ENCODE measurements around the gene CNPY4.

Gene CNPY4

GRCh38 chr7:100157069-100157333, 37.6 kb downstream of the CNPY4 start:
- no peaks in the 10 kb centered on the region for H3K27me3 ChIP-seq (replicated peaks)
- in situ Hi-C loops (cut with HindIII; ENCODE audit: low pct_ligation_motif_present, low sequenced_read_pairs): no loop called here
- H3K27ac ChIP-seq: no peak overlapping the region
- TF ChIP-seq CTCF (IDR thresholded peaks at IDR 0.05; ENCODE audit: low read depth, low read length, missing control alignments): no peak
- peaks cover 39% of the 10 kb centered on the region for H3K36me3 ChIP-seq (replicated peaks)
- peak overlapping the region; percentile 64 for H3K4me3 ChIP-seq (ENCODE audit: low read depth, low read length)
- no peak for DNase-seq

GRCh38 chr7:100157334-100158228, 38.1 kb downstream of the CNPY4 start:
- peak; percentile 59 for TF ChIP-seq CTCF (IDR thresholded peaks at IDR 0.05; ENCODE audit: low read depth, low read length, missing control alignments)
- peak overlapping the region; percentile 39 for H3K27ac ChIP-seq
- peak overlapping the region; percentile 64 for H3K4me3 ChIP-seq (ENCODE audit: low read depth, low read length)
- in situ Hi-C loops (cut with HindIII; ENCODE audit: low pct_ligation_motif_present, low sequenced_read_pairs): no loop called here
- no peaks in the 10 kb centered on the region for H3K27me3 ChIP-seq (replicated peaks)
- H3K36me3 ChIP-seq (replicated peaks): peaks cover 39% of the 10 kb centered on the region
- no peak for DNase-seq

GRCh38 chr7:100158229-100159098, 39.0 kb downstream of the CNPY4 start, which contains the start of gene TRAPPC14:
TRAPPC14 (minus strand) TSS chr7:100158723; CDS start chr7:100158499, 224 bp downstream.
- no peak for TF ChIP-seq CTCF (IDR thresholded peaks at IDR 0.05; ENCODE audit: low read depth, low read length, missing control alignments)

GRCh38 chr7:100159099-100159623, 39.7 kb downstream of the CNPY4 start:
- H3K27ac ChIP-seq: no peak overlapping the region
- H3K4me3 ChIP-seq (ENCODE audit: low read depth, low read length): peak overlapping the region; percentile 64
- DNase-seq: no peak
- peak; percentile 1 for TF ChIP-seq CTCF (IDR thresholded peaks at IDR 0.05; ENCODE audit: low read depth, low read length, missing control alignments)
- H3K27me3 ChIP-seq (replicated peaks): no peaks in the 10 kb centered on the region
- H3K36me3 ChIP-seq (replicated peaks): peaks cover 29% of the 10 kb centered on the region
- in situ Hi-C loops (cut with HindIII; ENCODE audit: low pct_ligation_motif_present, low sequenced_read_pairs): no loop called here

More at GRCh38 chr7:100158229-100159098, 39.0 kb downstream of the CNPY4 start, which contains the start of gene TRAPPC14:
- Histone ChIP-seq H3K36me3 (replicated peaks) (peaks cover 35% of the 10 kb centered on the region), H3K27ac (peak within 1 kb of the TSS; percentile 39), H3K27me3 (replicated peaks) (no peaks in the 10 kb centered on the region), H3K4me3 (ENCODE audit: low read depth, low read length) (peak within 1 kb of the TSS; percentile 64)
- DNase-seq: peak; percentile 81
- in situ Hi-C loops (cut with HindIII; ENCODE audit: low pct_ligation_motif_present, low sequenced_read_pairs): no loop called here

- Histone ChIP-seq H3K4me3 (ENCODE audit: low read depth, low read length) (no peak overlapping the region), H3K27ac (no peak overlapping the region), H3K27me3 (replicated peaks) (no peaks in the 10 kb centered on the region), H3K36me3 (replicated peaks) (peaks cover 23% of the 10 kb centered on the region)
- no peak for TF ChIP-seq CTCF (IDR thresholded peaks at IDR 0.05; ENCODE audit: low read depth, low read length, missing control alignments)
- DNase-seq: no peak
- in situ Hi-C loops (cut with HindIII; ENCODE audit: low pct_ligation_motif_present, low sequenced_read_pairs): no loop called here
These were observed 40.6 kb downstream of the CNPY4 start for GRCh38 chr7:100160067-100160466.

All from brain microvascular endothelial cell (primary cell).